Measurements from ENCODE around the gene MDH1B.
"Not testable (repeated sequence)": the region's sequence is repeated elsewhere in the genome, so short reads cannot be mapped to it uniquely, and the experiment has no call there.

The MDH1B gene

DNA sequence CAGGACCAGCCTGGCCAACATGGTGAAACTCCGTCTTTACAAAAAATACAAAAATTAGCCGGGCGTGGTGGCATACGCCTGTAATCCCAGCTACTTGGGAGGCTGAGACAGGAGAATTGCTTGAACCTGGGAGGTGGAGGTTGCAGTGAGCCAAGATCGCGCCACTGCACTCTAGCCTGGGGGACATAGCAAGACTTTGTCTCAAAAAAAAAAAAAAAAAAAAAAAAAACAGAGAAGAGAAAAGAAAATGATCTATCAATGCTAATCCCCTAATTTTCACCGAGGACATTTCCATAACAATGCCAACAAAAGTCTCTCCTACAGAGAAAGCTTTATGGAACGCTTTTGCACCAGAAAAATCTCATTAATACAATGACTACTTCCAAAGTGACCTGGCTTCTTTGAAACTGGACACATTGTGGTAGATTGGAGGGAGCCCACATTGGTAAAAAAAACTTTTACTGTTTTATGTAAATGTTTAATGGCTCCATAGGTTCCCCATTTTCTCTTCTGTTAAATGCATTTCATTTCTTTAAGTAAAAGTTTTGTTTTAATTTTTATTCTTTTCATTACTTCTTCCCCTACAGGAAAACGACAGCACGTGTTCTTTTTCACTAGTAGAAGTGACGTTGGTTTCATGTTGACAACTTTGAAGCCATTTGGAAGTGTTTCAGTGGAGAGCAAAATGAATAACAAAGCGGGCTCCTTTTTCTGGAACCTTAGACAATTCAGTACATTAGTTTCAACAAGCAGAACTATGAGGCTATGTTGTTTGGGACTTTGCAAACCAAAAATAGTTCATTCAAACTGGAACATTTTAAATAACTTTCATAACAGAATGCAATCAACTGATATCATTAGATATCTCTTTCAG lies 1.2 kb upstream of the MDH1B start:
- DNase-seq, result no peak

DNA sequence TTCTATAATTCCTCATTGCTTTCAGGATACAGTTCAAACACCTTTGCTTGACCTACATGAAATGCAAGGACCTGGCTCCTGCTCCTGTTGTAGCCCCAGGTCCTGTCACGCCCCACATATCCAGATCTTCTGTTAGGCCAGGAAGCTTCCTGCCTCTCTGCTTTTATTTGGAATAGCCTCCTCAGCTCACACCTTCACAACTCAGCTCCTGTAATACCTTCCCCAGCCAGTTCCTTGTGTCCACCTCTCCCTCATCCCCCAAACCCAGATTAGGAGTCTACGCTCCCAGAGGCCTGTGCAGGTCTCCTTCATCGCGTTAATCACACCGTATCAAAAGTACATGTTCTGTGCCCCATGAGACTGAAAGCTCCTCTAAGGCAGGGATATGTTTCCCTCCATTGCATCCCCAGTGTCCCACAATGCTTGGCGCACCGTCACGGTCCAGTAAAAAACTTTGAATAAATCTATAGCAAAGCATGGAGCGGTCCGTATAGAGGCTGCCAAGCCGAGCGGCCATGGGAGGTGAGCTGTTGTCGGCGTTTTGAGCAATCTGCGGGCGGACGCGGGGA lies 371 bp downstream of the MDH1B start:
- no peak for DNase-seq

DNA sequence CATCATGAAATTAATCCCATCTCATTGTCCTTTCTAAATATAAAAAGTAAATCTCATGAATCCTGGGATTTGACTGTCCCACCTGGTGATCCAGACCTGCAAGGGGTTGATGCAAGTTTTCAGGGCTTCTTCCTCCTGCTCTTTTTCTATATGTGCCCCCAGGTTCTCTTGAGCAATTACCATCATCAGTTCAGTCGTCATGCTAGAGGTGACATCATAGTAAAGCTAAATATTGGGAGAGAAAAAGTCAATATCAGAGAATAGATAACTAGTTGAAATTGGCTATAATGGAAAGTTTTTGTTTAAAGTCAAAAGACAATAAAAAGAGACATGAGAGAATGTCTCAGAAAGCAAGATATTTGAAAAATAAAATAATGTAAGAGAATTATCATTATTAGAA lies 8.3 kb downstream of the MDH1B start:
- no peak for DNase-seq

DNA sequence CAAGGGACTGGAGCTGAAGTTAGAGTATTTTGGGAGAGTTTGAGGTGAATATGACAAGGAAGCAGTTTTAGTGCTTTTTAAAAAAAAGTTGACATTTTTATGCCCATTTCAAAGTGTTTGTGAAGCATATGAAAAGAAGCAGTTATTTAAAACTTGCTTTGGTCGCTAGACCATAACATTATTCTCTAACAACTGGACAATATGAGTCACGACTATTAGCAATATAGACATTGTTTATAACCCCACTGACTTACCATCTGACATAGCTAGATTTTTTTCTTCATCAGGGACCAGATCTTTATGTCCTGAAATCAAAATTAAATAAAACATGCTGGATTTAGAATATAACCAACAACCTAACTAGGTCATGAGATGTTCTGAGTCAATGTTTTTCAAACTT lies 24.3 kb downstream of the MDH1B start:
- DNase-seq, result no peak

DNA sequence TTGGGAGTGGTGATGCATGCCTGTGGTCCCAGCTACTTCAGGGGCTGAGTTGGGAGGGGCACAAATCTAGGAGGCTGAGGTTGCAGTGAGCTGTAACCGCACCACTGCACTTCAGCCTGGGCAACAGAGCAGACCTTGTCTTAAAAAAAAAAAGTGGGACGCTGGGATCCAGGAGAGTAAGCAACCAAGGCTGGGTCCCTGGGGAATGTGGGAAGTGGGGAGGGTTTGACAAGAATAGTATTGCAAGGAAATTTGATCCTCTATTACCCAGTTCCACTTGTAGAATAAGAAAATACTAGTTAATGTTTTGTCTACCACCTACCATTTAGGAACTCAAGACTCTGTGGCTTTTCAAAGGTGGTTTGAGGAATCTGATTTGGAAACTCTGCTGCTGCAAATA lies 25.9 kb downstream of the MDH1B start:
- no peak for DNase-seq

DNA sequence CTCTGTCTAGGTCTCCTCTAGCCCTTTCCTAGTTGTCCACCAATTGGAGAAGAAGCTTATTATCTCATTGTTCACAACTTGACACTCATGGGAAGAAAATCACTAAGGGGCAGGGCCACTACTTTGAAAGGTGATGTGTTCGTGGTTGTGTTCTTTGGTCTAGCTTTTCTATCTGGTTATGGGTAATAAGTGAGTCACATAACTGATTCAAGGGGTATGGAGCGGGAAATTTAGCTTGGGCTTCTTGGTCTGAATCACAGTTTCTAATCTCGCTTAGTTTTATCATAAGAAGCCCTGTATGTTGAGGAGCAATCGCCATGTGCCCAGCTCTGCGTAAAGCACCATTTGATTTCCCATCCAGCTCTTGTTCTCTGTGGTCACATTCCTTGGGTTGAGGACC lies 28.2 kb downstream of the MDH1B start:
- no peak for DNase-seq

DNA sequence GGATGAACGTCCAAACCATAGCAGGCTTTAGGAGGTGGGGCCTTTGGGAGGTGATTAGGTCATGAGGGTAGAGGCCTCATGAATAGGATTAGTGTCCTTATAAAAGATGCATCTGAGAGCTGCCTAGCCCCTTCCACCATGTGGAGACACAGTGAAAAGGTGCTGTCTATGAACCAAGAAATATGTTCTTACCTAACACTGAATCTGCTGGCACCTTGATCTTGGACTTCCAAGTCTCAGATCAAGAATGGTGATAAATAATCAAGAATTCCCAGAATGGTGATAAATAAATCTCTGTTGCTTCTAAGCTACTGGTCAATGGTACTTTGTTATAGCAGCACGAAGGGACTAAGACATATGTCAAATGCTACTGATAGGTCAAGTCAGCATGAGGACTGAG lies 31.8 kb downstream of the MDH1B start:
- DNase-seq, result no peak

DNA sequence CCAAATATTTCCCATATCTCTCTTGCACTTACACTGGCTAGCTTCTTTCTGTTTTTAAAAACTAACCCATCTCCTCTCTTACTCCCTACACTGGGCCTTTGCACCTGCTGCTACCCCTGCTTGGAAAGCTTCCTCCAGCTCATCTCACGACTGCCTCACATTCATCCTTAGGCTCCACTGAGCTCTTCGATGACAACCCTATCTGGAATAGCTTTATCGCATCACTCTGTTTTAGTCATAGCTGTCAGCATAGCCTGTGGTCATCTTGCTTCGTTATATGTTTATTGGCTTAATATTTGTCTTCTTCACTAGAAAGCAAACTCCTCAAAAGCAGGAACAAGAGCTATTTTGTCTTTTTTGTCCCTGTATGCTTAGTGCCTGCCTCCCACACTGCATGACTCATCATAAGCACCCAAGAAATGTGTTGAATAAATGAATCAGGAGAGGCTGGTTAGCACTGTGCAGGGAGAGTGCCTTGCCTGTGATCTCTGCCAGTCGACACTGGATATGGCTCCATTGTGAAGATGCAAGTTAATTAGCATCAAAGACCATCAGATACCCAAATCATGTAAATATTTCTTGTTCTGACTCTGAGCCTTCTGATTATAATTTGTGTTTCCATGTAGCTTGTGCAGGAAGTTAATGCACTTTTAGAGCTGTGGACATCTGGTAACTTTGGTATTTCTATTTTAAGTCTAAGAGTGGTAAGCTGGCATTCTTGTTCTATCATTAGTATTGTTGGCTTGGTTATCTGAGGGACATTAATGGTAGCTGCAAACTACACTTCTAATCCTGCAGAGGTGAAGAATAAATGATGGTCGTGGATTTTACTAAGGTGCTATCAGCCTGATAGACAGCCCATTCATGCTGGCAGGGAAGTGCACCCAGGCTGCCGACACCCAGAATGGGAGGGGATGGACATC lies 36.6 kb downstream of the MDH1B start:
- DNase-seq, result no peak

DNA sequence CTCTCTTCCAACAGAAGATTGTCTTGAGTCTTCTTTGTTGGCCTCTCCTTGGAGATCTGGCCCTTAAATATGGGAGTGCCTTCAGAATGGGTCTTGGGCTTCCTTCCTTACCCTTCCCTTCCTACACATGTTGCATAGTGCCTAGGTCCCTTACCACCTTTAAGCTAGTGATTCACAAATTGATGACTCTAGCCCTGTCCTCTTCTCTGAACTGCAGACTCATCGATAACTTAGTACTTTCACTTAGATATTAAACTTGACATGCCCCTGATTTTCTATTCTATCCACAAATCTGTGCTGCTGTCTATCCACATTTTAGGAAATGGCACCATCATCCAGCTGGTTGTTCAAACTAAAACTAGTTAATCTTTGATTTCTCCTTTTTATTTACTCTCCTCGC lies 37.8 kb downstream of the MDH1B start:
- no peak for DNase-seq

DNA sequence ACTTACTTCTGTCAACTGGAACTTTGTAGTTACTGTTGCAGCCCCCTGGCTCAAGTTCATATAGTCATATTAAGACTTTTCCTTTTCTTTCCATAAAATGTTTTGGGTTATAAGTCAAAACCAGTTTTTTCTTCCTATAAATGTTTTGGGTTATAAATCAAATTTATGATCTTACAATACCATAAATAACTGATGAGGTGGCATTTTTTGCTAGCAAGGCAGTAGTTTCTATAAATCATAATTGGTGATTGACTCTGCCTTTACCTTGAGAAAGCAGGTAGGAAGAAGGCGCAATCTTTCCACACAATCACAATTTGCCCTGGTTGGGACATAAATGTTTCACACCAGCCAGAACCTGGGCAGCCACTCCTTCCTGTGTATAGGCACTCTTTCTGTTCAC lies 41.8 kb downstream of the MDH1B start:
- no peak for DNase-seq

DNA sequence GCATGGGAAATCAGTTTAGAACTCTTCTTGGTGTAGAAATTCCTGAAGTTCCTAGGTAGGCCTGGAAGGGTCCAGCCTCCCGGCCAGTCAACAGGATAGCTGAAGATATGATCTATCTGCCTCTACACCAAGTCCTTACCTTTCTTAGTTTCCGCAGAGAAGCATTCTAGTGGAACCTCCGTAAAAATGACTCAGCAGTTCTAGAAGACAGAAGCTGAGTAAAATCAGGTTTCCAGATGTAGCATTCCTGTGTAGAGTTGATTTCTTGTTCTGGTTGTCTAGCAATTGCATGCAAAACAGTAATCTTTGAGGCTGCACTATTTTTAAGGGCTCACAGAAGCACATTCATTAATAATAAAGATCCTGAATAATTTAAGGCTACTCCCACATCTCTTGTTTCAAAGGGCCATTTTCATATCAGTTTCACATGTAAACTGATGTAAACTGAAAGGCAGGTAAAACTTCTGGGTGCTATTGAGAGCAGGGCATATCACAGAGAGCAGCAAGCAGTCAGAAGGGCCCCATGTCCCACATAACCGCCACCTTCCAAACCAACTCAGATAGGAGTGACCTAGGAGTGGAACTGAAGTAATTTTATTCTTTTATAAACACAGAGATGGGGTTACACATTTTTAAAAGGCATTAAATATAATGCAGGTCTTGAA lies 43.7 kb downstream of the MDH1B start:
- no peak for DNase-seq

DNA sequence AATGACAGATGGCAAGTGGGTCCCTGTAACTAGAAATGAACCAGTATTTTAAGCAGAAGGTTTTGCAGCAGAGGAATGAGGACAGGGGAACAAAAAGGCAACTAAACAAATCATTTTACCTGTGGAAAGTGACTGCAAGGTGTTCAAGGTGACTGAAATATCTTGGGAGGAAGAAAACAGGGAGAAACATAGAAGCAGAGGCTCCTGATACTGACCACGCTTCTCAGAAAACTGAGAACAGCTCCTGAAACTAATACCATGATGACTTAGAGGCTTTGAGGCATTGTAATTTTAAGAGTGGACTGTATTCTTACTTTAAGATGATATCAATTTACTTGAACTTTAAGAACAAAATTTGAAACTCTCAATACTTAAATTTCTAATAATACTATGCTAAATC lies 46.8 kb downstream of the MDH1B start, which contains the start of gene DYTN:
Gene DYTN (minus strand): TSS at position 101 of the 400 bp plus-strand sequence. CDS start 117 bp downstream, outside the sequence.
- DNase-seq, result no peak

DNA sequence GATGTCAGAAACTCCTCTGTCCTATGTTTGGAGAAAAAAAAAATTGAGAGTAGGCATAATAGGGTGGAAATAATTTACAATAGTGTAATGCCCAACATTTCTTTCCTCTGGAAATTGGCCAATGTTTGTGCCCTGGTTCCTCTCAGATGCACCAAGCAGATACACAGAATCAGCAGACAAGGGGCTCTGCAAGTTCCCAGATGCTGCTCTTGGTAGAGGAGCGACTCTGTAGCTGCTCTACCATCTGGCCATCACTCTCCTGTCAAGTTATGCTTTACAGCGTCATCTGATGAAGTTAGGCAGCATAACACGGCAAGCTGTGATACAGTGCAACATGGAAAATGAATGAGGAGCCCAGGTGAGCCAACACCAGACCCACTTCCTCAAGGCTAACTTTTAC lies 48.5 kb downstream of the MDH1B start:
- no peak for DNase-seq

DNA sequence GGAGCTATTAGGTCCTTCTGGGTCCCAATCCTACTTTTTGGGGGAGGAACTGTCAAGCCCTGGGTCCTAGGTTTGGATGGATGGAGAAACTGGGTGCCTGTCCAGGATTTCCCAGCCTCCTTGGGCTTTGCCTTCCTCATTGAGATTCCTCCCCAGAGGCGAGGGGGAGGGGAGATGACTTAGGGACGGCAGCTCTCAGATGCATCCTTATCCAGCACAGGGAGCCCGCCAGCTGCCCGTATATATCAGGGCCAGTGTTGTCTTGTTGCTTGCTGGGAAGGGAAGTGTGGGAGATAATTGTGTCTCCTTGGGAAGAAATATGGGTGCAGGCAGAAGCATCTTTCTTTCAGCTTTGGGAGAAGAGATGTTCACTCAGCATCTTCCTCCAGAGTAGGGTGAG lies 49.9 kb downstream of the MDH1B start:
- not testable (repeated sequence) for DNase-seq

DNA sequence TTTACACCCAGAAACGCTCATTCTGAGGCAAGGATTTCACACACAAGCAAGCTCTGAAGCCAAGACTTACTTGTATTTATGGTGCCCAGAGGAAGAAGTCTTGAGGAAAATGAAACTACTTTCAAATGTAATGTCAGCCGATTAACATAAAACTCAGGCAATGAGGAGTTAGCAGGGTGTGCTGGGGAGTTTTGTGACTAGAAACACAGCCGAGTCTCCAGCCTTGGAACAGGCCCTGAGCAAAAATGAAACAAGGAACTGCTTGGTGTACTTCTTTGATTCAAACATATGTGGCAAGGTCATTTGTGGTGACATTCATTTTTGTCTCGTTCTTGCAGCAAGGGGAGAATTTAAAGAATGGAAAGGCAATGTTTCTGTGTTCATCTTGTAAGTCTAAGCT lies 51.4 kb downstream of the MDH1B start:
- DNase-seq, result no peak

DNA sequence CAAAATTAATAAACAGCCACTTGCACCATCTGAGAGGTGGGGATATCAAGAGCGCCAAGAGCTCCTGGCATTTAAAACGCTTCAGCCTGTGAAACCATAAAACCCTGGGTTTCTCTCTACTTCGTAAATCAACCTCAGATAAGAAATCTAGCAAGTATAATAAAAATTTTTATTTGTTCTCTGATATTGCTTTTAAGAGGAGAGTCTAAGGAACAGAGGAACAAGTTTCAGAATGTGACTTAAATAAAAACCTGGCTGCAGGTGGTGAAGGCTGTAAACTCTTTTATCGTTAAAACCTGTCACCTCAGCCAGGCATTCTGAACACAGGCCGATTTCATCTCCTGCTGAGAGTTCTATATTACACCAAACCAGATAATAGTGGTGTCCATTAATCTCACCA lies 56.8 kb downstream of the MDH1B start:
- DNase-seq, result no peak

DNA sequence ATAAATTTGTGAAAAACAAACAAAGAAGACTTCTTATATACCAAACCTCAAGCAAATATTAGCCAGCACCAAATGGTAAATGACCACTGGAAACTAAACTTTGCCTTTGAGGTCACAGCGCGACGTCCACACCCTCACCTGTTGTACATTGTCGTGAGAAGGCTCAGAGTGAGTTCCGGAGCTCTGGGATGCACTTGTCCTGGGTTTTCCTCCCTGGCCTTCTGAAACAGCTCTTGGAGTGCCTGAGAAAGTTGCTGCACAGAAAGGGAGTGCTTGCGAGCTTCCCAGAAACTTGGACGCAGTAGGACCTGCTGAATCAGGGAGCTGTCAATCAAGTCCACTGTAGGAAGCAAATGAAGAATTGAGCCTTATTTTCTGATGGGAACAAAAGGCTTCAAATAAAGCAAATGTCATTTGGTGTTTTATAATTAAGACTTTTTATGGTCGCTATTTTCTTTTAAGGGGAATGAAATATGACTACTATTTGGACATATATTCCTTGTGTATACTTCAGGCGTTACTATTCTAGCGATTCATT lies 57.9 kb downstream of the MDH1B start:
- no peak for DNase-seq

DNA sequence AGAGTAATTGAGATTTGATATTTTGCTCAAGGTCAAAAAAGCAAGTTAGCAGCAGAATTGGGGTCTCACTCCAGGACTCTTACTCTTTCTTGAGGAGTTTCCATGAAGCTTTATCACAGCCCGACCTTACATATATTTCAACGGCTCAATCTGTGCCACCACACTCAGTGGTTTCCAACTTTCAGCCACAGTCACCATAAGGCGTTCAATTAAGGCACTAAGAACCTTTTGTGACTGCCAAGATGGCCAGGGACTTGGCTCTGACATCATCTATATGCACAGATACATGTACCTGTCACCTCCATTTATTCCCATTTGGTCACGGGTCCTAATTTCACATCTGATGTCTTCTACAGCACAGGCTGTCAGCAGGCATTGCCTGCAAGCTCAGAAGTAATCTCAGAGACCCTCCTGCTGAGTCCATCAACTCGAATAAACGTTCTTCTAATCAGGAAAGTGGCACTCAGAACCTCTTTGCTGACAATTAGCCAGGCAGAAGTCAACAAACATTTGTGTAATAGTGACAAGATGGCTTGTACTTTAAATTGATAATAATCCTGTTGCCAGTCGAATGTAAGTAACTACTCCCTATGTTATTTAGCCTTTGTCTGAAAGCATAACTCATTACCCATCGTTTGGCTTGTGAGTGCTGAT lies 63.0 kb downstream of the MDH1B start:
- DNase-seq, result no peak

DNA sequence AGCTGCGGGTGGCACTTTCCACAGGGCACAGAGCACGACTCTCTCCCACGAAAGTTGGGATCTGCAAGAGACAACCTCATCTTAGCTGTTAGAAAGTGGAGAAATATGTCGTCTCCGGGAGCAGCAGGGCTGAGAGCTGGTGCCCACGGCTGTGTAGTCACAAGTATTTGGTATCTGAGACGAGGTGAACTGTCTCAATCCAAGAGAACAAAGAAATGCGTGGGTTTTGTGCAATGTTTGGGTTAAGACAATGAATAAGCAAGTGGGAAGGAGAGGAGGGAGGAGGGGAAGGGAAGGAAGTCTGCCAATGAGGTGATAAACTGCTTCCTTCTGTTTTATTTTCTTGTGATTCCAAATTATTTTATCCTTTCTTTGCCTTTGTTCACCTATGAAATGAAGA lies 65.0 kb downstream of the MDH1B start:
- DNase-seq, result no peak

DNA sequence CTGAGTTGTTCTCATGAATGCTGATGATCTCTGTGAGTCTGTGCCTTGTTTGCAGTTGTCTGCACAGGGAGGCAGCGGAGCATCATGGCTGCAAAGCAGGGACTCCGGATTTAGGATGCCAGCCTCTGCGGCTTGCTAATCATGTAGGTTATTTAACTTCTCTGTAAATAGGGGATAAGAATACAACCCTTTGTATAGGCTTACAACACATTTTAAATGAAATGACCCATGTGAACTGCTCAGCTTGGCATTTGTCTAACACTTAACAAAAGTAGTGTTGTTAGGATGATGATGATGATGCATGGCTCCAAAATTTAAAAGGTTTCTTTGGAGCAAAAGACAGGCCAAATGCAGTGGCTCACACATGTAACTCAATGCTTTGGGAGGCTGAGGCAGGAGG lies 66.3 kb downstream of the MDH1B start:
- DNase-seq, result no peak

DNA sequence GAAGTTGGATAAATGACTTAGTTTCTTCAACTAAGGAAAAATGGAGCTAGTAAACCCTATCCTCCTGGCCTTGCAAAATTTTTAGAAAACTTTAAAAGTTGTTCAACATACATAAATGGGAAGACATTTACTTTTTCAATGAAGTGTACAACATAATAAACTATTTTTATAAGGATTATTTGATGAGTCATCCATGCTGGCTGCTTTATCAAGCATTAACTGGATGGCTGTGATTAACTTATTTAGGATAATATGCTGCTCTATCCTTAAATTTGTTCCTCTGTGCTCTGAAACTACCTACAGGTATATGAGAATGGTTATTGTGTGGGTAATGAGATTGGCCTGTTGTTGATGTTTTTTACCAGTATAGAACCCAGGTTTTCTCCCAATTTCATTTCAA lies 68.2 kb downstream of the MDH1B start:
- DNase-seq, result no peak

Measured in DMS153 (cell line).